Left ventricle myocardium superior (tissue), 1 donor: Measurements from ENCODE around the gene WDFY2. TPM values are rescaled to one million over a fixed set of nuclear protein-coding genes. Genes with fewer than 3 reads are reported as not detected.

ENCODE experiments used
- ATAC-seq: fragments of 200-7000 bp; cut with Tn5 transposase; one replicate; pipeline ENCODE4 v1.9.1; 2020; ENCODE audit warnings: mild to moderate bottlenecking, moderate library complexity
- DNase-seq: peaks from one replicate; pipeline ENCODE4 v3.0.0-alpha.2; 2020
- intact Hi-C: fragments of 100-400 bp; cut with micrococcal nuclease; formaldehyde crosslinking; loops from one replicate; pipeline ENCODE4 v1.11.0; 2022
- total RNA-seq: library from RNA; stranded (reverse); fragmentation: NEBNext Ultra II Directional; extraction: Animal tissue kit (Norgen Biotek cat#: 25700); gene quantifications from one replicate; pipeline ENCODE4 v1.2.1, GENCODE V29; 2021
- donor health status: DM: no; HTN: yes; CAD: no; lungs with severe emphysema.

The WDFY2 gene
- total RNA-seq, 1 donor from 2014 or later, result 4.9 TPM

- ATAC-seq, result no peak
- DNase-seq, result no peak
- intact Hi-C loops, result no loop called here
Measured at GRCh38 chr13:51745243-51745642, 161.0 kb downstream of the WDFY2 start.

- intact Hi-C loops, result no loop called here
Measured at GRCh38 chr13:51746802-51747201, 162.5 kb downstream of the WDFY2 start.

GRCh38 chr13:51747438-51748434, 163.5 kb downstream of the WDFY2 start:
- no peak for ATAC-seq
- intact Hi-C loops, result no loop called here
- no peak for DNase-seq

More at GRCh38 chr13:51746802-51747201, 162.5 kb downstream of the WDFY2 start:
- ATAC-seq, result peak; percentile 65
- no peak for DNase-seq

GRCh38 chr13:51756651-51757050, 172.4 kb downstream of the WDFY2 start:
- ATAC-seq, result no peak
- intact Hi-C loops, result no loop called here
- no peak for DNase-seq

GRCh38 chr13:51758691-51759090, 174.4 kb downstream of the WDFY2 start:
- ATAC-seq (no peak), DNase-seq (no peak)
- intact Hi-C loops, result no loop called here

- ATAC-seq, result no peak
- no peak for DNase-seq
- intact Hi-C loops, result no loop called here
Measured at GRCh38 chr13:51759240-51759639, 175.0 kb downstream of the WDFY2 start.

GRCh38 chr13:51760592-51760991, 176.3 kb downstream of the WDFY2 start:
- DNase-seq (no peak), ATAC-seq (no peak)
- intact Hi-C loops, result no loop called here

- intact Hi-C loops, result no loop called here
- peak; percentile 41 for ATAC-seq
- peak; percentile 57 for DNase-seq
Measured at GRCh38 chr13:51761643-51762350, 177.5 kb downstream of the WDFY2 start.

- no peak for ATAC-seq
- intact Hi-C loops, result no loop called here
Measured at GRCh38 chr13:51763486-51763885, 179.2 kb downstream of the WDFY2 start.

GRCh38 chr13:51764184-51765141, 180.2 kb downstream of the WDFY2 start:
- peak; percentile 82 for DNase-seq
- peak; percentile 92 for ATAC-seq
- intact Hi-C loops, result no loop called here

More at GRCh38 chr13:51763486-51763885, 179.2 kb downstream of the WDFY2 start:
- DNase-seq, result no peak

GRCh38 chr13:51765142-51765515, 180.9 kb downstream of the WDFY2 start:
- intact Hi-C loops, result no loop called here
- DNase-seq, result no peak
- no peak for ATAC-seq

GRCh38 chr13:51767100-51767499, 182.8 kb downstream of the WDFY2 start:
- no peak for ATAC-seq
- no peak for DNase-seq
- intact Hi-C loops, result no loop called here

- peak; percentile 19 for ATAC-seq
- no peak for DNase-seq
- intact Hi-C loops, result no loop called here
Measured at GRCh38 chr13:51768378-51768921, 184.2 kb downstream of the WDFY2 start.

- intact Hi-C loops, result no loop called here
- no peak for ATAC-seq
- DNase-seq, result no peak
Measured at GRCh38 chr13:51768976-51769375, 184.7 kb downstream of the WDFY2 start.

- intact Hi-C loops, result no loop called here
- ATAC-seq, result peak; percentile 86
- DNase-seq, result peak; percentile 79
Measured at GRCh38 chr13:51769455-51770127, 185.3 kb downstream of the WDFY2 start.

GRCh38 chr13:51770160-51770559, 185.9 kb downstream of the WDFY2 start:
- intact Hi-C loops, result no loop called here
- ATAC-seq, result no peak
- DNase-seq, result no peak

GRCh38 chr13:51770681-51771417, 186.6 kb downstream of the WDFY2 start:
- DNase-seq (no peak), ATAC-seq (no peak)
- intact Hi-C loops, result no loop called here
